ENCODE measurements around the gene DNM2.

The DNM2 gene

GRCh38 chr19:10800488-10800887, 82.6 kb downstream of the DNM2 start:
- Histone ChIP-seq H3K18ac (ENCODE audit: low read length) (no peak overlapping the region), H3K27me3 (ENCODE audit: control insufficient read depth in 3 of 3, insufficient read depth in 3 of 3, low read depth in 1 of 3, low read length in 3 of 3) (no peaks in the 10 kb centered on the region), H3K4me1 (ENCODE audit: control insufficient read depth in 2 of 2, insufficient read depth in 1 of 2, low read depth in 1 of 2, low read length in 2 of 2) (no peaks in the 10 kb centered on the region), H3K23ac (ENCODE audit: low read depth, low read length, poor library complexity) (no peak overlapping the region), H4K8ac (ENCODE audit: low read depth, low read length) (no peak overlapping the region), H2AK5ac (ENCODE audit: low read depth, low read length) (no peak overlapping the region), H3K36me3 (replicated peaks in 1 of 2; ENCODE audit: control insufficient read depth in 2 of 2, insufficient read depth in 2 of 2, low read length in 2 of 2) (peaks cover 36 to 96% of the 10 kb centered on the region in 2 donors), H3K4me2 (ENCODE audit: insufficient read depth, low read length, poor library complexity, severe bottlenecking) (no peak overlapping the region), H3K4ac (ENCODE audit: low read length) (no peak overlapping the region), H2BK12ac (ENCODE audit: low read length) (no peak overlapping the region), H3K9ac (ENCODE audit: low read depth, low read length, poor library complexity) (no peak overlapping the region), H2BK120ac (ENCODE audit: low read depth, low read length) (no peak overlapping the region), H2BK15ac (ENCODE audit: low read length) (no peak overlapping the region), H3K27ac (replicated peaks; ENCODE audit: low read length) (no peak overlapping the region), H2AFZ (ENCODE audit: low read length) (no peak overlapping the region), H3K9me3 (replicated peaks in 1 of 2; ENCODE audit: control insufficient read depth in 2 of 2, insufficient read depth in 1 of 2, low read depth in 1 of 2, low read length in 2 of 2) (no peaks in the 10 kb centered on the region), H2BK5ac (ENCODE audit: low read length) (no peak overlapping the region), H3K4me3 (ENCODE audit: low read length in 2 of 2) (no peak overlapping the region), H4K91ac (ENCODE audit: low read depth, low read length, poor library complexity) (no peak overlapping the region), H3K79me1 (ENCODE audit: low read depth, low read length) (no peaks in the 10 kb centered on the region), H3K14ac (ENCODE audit: low read length) (no peak overlapping the region)
- no CpG with 5 or more reads among the region's 9 CpGs for WGBS, 2 donors (ENCODE audit: extremely low coverage in 2 of 2, insufficient read length in 2 of 2, insufficient replicate concordance in 1 of 2)
- DNase-seq (ENCODE audit: low spot score): no peak

GRCh38 chr19:10802479-10802878, 84.6 kb downstream of the DNM2 start:
- peaks cover 34 to 89% of the 10 kb centered on the region in 2 donors for H3K36me3 ChIP-seq (replicated peaks in 1 of 2; ENCODE audit: control insufficient read depth in 2 of 2, insufficient read depth in 2 of 2, low read length in 2 of 2)
- no peak overlapping the region for H2AFZ ChIP-seq (ENCODE audit: low read length)
- no peaks in the 10 kb centered on the region for H3K9me3 ChIP-seq (replicated peaks in 1 of 2; ENCODE audit: control insufficient read depth in 2 of 2, insufficient read depth in 1 of 2, low read depth in 1 of 2, low read length in 2 of 2)
- H3K23ac ChIP-seq (ENCODE audit: low read depth, low read length, poor library complexity): no peak overlapping the region
- no peak overlapping the region for H3K4ac ChIP-seq (ENCODE audit: low read length)
- H3K9ac ChIP-seq (ENCODE audit: low read depth, low read length, poor library complexity): no peak overlapping the region
- no CpG with 5 or more reads among the region's 5 CpGs for WGBS, 2 donors (ENCODE audit: extremely low coverage in 2 of 2, insufficient read length in 2 of 2, insufficient replicate concordance in 1 of 2)
- H3K4me1 ChIP-seq (ENCODE audit: control insufficient read depth in 2 of 2, insufficient read depth in 1 of 2, low read depth in 1 of 2, low read length in 2 of 2): no peaks in the 10 kb centered on the region
- H3K79me1 ChIP-seq (ENCODE audit: low read depth, low read length): no peaks in the 10 kb centered on the region
- H3K4me3 ChIP-seq (ENCODE audit: low read length in 2 of 2): no peak overlapping the region
- no peak for DNase-seq (ENCODE audit: low spot score)
- no peak overlapping the region for H3K27ac ChIP-seq (replicated peaks; ENCODE audit: low read length)
- H2BK120ac ChIP-seq (ENCODE audit: low read depth, low read length): no peak overlapping the region
- H3K18ac ChIP-seq (ENCODE audit: low read length): no peak overlapping the region
- no peak overlapping the region for H3K4me2 ChIP-seq (ENCODE audit: insufficient read depth, low read length, poor library complexity, severe bottlenecking)
- H3K14ac ChIP-seq (ENCODE audit: low read length): no peak overlapping the region
- H3K27me3 ChIP-seq (ENCODE audit: control insufficient read depth in 3 of 3, insufficient read depth in 3 of 3, low read depth in 1 of 3, low read length in 3 of 3): no peaks in the 10 kb centered on the region
- no peak overlapping the region for H2BK5ac ChIP-seq (ENCODE audit: low read length)
- H4K8ac ChIP-seq (ENCODE audit: low read depth, low read length): no peak overlapping the region
- H2AK5ac ChIP-seq (ENCODE audit: low read depth, low read length): no peak overlapping the region
- H4K91ac ChIP-seq (ENCODE audit: low read depth, low read length, poor library complexity): no peak overlapping the region
- no peak overlapping the region for H2BK15ac ChIP-seq (ENCODE audit: low read length)
- H2BK12ac ChIP-seq (ENCODE audit: low read length): no peak overlapping the region

GRCh38 chr19:10803252-10803651, 85.4 kb downstream of the DNM2 start:
- H3K36me3 ChIP-seq (replicated peaks in 1 of 2; ENCODE audit: control insufficient read depth in 2 of 2, insufficient read depth in 2 of 2, low read length in 2 of 2): peaks cover 30 to 89% of the 10 kb centered on the region in 2 donors
- H3K14ac ChIP-seq (ENCODE audit: low read length): no peak overlapping the region
- no peaks in the 10 kb centered on the region for H3K4me1 ChIP-seq (ENCODE audit: control insufficient read depth in 2 of 2, insufficient read depth in 1 of 2, low read depth in 1 of 2, low read length in 2 of 2)

GRCh38 chr19:10805065-10805757, 87.3 kb downstream of the DNM2 start:
- Histone ChIP-seq H3K27ac (replicated peaks; ENCODE audit: low read length) (no peak overlapping the region), H4K91ac (ENCODE audit: low read depth, low read length, poor library complexity) (no peak overlapping the region), H3K4me3 (ENCODE audit: low read length in 2 of 2) (no peak overlapping the region), H3K4ac (ENCODE audit: low read length) (no peak overlapping the region), H3K4me1 (ENCODE audit: control insufficient read depth in 2 of 2, insufficient read depth in 1 of 2, low read depth in 1 of 2, low read length in 2 of 2) (no peaks in the 10 kb centered on the region), H3K36me3 (replicated peaks in 1 of 2; ENCODE audit: control insufficient read depth in 2 of 2, insufficient read depth in 2 of 2, low read length in 2 of 2) (peaks cover 32 to 89% of the 10 kb centered on the region in 2 donors), H2AK5ac (ENCODE audit: low read depth, low read length) (no peak overlapping the region), H3K27me3 (ENCODE audit: control insufficient read depth in 3 of 3, insufficient read depth in 3 of 3, low read depth in 1 of 3, low read length in 3 of 3) (no peaks in the 10 kb centered on the region), H2BK12ac (ENCODE audit: low read length) (no peak overlapping the region), H3K18ac (ENCODE audit: low read length) (no peak overlapping the region), H2AFZ (ENCODE audit: low read length) (no peak overlapping the region), H4K8ac (ENCODE audit: low read depth, low read length) (no peak overlapping the region), H3K9ac (ENCODE audit: low read depth, low read length, poor library complexity) (no peak overlapping the region), H3K79me1 (ENCODE audit: low read depth, low read length) (no peaks in the 10 kb centered on the region), H3K23ac (ENCODE audit: low read depth, low read length, poor library complexity) (no peak overlapping the region), H2BK5ac (ENCODE audit: low read length) (no peak overlapping the region), H3K4me2 (ENCODE audit: insufficient read depth, low read length, poor library complexity, severe bottlenecking) (no peak overlapping the region), H2BK120ac (ENCODE audit: low read depth, low read length) (no peak overlapping the region), H3K14ac (ENCODE audit: low read length) (no peak overlapping the region), H2BK15ac (ENCODE audit: low read length) (no peak overlapping the region), H3K9me3 (replicated peaks in 1 of 2; ENCODE audit: control insufficient read depth in 2 of 2, insufficient read depth in 1 of 2, low read depth in 1 of 2, low read length in 2 of 2) (no peaks in the 10 kb centered on the region)
- no peak for DNase-seq (ENCODE audit: low spot score)
- no CpG with 5 or more reads among the region's 11 CpGs for WGBS, 2 donors (ENCODE audit: extremely low coverage in 2 of 2, insufficient read length in 2 of 2, insufficient replicate concordance in 1 of 2)

More at GRCh38 chr19:10803252-10803651, 85.4 kb downstream of the DNM2 start:
- Histone ChIP-seq H3K79me1 (ENCODE audit: low read depth, low read length) (no peaks in the 10 kb centered on the region), H4K8ac (ENCODE audit: low read depth, low read length) (no peak overlapping the region), H2BK15ac (ENCODE audit: low read length) (no peak overlapping the region), H2BK12ac (ENCODE audit: low read length) (no peak overlapping the region), H2BK5ac (ENCODE audit: low read length) (no peak overlapping the region), H2BK120ac (ENCODE audit: low read depth, low read length) (no peak overlapping the region), H4K91ac (ENCODE audit: low read depth, low read length, poor library complexity) (no peak overlapping the region), H3K9ac (ENCODE audit: low read depth, low read length, poor library complexity) (no peak overlapping the region), H3K27me3 (ENCODE audit: control insufficient read depth in 3 of 3, insufficient read depth in 3 of 3, low read depth in 1 of 3, low read length in 3 of 3) (no peaks in the 10 kb centered on the region), H3K27ac (replicated peaks; ENCODE audit: low read length) (no peak overlapping the region), H2AK5ac (ENCODE audit: low read depth, low read length) (no peak overlapping the region), H3K4ac (ENCODE audit: low read length) (no peak overlapping the region), H3K4me3 (ENCODE audit: low read length in 2 of 2) (no peak overlapping the region), H3K9me3 (replicated peaks in 1 of 2; ENCODE audit: control insufficient read depth in 2 of 2, insufficient read depth in 1 of 2, low read depth in 1 of 2, low read length in 2 of 2) (no peaks in the 10 kb centered on the region), H2AFZ (ENCODE audit: low read length) (no peak overlapping the region), H3K4me2 (ENCODE audit: insufficient read depth, low read length, poor library complexity, severe bottlenecking) (no peak overlapping the region), H3K18ac (ENCODE audit: low read length) (no peak overlapping the region), H3K23ac (ENCODE audit: low read depth, low read length, poor library complexity) (no peak overlapping the region)
- no CpG with 5 or more reads among the region's 9 CpGs for WGBS, 2 donors (ENCODE audit: extremely low coverage in 2 of 2, insufficient read length in 2 of 2, insufficient replicate concordance in 1 of 2)
- no peak for DNase-seq (ENCODE audit: low spot score)

Data from neuronal stem cell (in vitro differentiated cells).